HG02763 (cell line): ENCODE measurements around the gene KDM5A.
"Not testable (repeated sequence)": the region's sequence is repeated elsewhere in the genome, so short reads cannot be mapped to it uniquely, and the experiment has no call there.

Source experiments
- ATAC-seq: cut with Tn5 transposase; IDR thresholded peaks from one replicate; pipeline ENCODE4 v1.9.1; 2021; ENCODE audit warnings: mild to moderate bottlenecking, moderate library complexity; ENCODE audit not compliant: unreplicated experiment

KDM5A gene

DNA sequence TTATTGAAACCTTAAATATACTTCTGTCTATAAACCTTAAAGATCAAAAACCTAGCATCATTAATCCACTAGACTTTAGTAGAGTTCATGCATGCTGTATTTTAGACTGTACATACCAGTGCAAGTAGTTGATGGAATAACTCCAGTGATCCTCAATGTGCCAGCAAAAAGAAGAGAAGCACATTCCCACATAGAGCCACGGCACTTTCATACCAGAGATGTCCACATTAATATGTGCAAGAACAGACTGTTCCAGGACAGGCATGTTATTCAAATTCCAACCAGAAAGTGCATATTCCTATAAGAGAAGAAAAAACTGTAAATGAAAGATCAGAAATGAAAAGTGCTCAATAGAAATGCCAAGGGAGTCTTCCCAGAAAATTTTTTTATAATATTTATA is 55.0 kb downstream of the KDM5A start:
- ATAC-seq, result no peak

- ATAC-seq, result no peak
These were observed 56.4 kb downstream of the KDM5A start for GRCh38 chr12:332581-333205.

GRCh38 chr12:331287-331686 is 57.8 kb downstream of the KDM5A start:
- no peak for ATAC-seq

- no peak for ATAC-seq
These were observed 63.2 kb downstream of the KDM5A start for GRCh38 chr12:325906-326305.

DNA sequence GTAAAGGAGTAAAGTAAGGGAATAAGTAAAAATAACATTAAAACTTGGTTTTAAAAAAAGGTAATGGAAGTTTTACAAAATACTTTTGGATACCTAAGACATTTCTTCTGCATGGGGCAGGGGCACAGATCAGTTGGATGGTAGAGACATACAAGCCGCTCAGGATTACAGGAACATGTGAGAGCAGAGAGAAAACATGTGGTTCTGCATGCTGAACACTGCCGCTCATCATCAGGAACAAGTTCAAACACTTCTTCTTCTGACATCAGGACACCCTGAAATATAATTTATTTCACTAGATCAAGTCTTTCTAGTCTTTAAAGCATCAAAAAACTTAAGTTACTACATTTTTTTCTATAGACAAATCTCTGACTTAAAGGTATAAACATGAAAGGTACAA is 65.6 kb downstream of the KDM5A start:
- no peak for ATAC-seq

GRCh38 chr12:321606-322326 is 67.4 kb downstream of the KDM5A start:
- no peak for ATAC-seq

- no peak for ATAC-seq
These were observed 70.2 kb downstream of the KDM5A start for GRCh38 chr12:318759-319515.

- ATAC-seq, result no peak
These were observed 80.6 kb downstream of the KDM5A start for GRCh38 chr12:308511-308910.

- ATAC-seq, result no peak
These were observed 81.7 kb downstream of the KDM5A start for GRCh38 chr12:307406-307805.

DNA sequence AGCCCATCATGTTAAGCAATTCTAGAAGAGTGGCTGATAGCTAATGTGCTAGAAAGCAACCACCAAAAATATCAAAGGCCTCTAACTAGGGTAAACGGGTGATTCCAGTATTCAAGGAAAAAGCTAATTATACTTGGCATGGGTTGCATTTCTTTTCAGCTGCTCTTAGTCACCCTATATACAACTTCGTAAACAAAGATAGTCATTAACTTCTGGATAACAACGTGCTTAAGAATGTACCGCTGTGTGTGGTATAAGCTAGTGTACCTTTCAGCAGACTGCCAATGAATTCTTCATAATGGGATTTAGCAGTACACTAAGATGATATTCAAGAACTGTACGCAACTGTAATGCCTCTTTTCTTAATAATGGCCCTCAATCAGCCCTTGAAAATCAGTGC is 84.3 kb downstream of the KDM5A start:
- ATAC-seq, result no peak

- ATAC-seq, result not testable (repeated sequence)
These were observed 86.4 kb downstream of the KDM5A start for GRCh38 chr12:302766-303165.

- ATAC-seq, result not testable (repeated sequence)
These were observed 89.0 kb downstream of the KDM5A start for GRCh38 chr12:300166-300565.

DNA sequence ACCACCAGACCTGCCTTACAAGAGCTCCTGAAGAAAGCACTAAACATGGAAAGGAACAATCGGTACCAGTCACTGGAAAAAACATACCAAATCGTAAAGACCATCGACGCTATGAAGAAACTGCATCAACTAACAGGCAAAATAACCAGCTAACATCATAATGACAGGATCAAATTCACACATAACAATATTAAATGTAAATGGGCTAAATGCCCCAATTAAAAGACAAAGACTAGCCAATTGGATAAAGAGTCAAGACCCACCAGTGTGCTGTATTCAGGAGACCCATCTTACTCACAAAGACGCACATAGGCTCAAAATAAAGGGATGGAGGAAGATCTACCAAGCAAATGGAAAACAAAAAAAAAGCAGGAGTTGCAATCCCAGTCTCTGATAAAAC is 89.6 kb downstream of the KDM5A start:
- not testable (repeated sequence) for ATAC-seq

- not testable (repeated sequence) for ATAC-seq
These were observed 91.1 kb downstream of the KDM5A start for GRCh38 chr12:298059-298458.

DNA sequence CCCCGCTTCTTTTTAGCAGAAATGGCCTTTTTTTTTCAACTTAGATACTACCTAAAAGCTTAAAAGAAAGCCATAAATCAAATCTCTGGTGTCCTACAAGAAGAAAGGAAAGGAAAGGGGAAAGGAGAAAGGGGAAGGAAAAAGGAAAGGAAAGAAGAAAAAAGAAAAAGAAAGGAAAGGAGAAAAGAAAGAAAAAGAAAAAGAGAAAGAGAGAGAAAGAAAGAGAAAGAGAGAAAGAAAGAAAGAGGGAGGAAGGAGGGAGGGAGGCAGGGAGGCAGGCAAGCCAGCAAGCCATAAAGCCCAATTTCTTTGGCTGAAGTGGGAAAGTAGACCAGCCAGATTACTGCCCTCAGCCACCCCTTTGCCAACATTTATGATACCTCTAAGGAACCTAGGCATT is 94.0 kb downstream of the KDM5A start:
- ATAC-seq, result no peak

GRCh38 chr12:293199-293598 is 95.9 kb downstream of the KDM5A start:
- ATAC-seq, result no peak

DNA sequence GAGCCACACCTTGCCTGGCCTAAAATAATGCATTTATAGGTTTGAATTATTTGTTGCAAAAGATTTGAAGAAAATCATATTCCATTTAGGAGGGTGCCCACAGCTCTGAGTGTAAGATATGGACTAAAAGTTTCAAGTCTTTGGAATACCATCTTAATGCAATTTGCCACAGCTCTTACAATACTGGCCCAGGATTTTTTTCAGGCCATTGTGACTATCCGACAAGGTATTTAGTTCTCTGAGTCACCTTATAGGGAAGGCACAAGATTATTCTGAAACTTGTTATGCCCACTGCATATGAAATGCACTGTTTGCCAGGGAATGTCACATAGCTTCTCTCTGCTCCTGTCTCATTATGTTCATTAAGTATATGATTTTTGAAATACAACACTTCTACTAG is 96.9 kb downstream of the KDM5A start:
- no peak for ATAC-seq

DNA sequence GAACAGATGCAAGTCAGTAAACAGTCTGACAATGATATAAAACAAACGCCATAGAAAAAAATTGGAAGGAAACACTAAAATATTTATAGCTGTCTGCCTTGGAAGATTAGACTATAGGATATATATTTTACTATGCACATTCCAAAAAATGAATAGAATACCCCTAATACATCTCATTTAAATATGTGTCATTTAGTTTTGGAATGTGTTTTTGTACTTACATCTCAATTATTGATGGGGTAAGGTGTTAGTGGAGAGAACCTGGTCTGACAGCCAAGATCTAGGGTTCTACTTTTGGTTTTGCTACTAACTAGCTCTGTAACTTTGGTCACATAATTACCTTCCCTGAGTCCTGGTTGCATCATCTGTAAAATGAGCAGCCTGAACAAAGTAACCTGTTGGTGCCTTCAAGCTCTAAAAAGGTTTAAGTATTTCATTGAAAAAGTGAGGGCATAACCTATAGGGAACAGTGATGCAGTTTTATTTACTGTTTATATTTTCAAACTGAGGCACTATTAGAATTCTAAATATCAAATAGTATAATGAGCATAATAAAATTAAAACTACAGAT is 97.9 kb downstream of the KDM5A start:
- ATAC-seq, result no peak

DNA sequence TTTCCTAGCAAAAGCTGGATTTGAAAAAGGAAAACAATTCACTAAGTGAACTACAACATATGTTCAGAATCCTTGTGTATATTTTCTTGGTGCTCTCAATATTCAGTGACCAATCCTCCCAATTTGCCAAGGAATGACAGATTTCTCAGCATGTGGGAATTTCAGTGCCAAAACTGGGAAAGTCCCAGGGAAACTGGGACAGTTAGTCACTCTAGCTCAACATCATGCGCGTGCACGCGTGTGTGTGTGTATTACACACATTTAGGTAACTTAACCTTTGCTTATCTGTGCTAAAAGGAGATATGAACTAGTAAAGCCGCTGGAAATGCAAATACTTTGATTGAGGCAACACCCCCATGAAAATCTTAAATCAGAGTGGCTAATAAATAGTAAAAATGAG is 100.4 kb downstream of the KDM5A start:
- ATAC-seq, result no peak

DNA sequence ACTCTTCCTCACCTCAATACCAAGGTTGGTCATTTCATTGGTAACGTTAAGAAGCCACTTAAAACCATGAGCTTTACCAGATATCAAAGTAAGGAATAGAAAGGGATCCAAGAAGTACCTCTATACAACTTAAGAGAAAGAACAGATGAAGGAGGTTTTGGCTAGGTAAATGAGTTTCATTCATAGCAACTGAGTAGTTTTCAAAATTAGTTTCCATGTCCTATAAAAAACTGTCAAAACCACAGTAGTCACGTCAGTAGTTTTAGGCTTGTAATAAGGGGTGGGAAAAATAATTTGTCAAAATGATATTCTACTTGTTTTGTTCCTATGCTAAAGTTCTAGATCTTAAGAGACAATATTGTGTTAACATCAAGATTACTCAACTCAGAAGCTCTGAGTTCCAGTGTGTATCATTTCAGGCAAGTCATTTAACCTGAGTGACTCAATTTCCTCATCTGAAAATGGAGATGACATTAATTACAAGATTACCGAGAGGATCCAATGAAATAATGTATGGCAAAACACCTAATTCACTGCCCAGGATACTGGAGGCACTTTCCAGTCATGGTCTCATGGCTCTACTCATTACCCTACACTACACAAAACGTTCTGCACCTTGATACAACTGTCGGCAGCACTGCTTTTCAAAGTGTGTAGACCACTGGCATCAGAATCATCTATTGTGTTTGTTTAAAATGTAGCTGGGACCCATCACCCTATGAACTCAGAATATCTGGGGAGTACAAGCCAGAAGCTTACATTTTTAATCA is 102.4 kb downstream of the KDM5A start:
- no peak for ATAC-seq

GRCh38 chr12:278046-278445 is 111.1 kb downstream of the KDM5A start:
- no peak for ATAC-seq
